Stimulated activated CD8-positive, alpha-beta memory T cell treated with anti-CD3 and anti-CD28 coated beads, Interleukin-15, amount 100 ng/mL, for 4 hours (primary cell): Measurements from ENCODE around the gene MSANTD1.

Experiments used
- DNase-seq, 2 donors: peaks; one replicate each; pipeline ENCODE4 v3.0.0-alpha.2; 2020; ENCODE audit warnings: low read depth in 2 of 2

MSANTD1 gene

GRCh38 chr4:3247399-3248177 lies 1.4 kb upstream of the MSANTD1 start:
- DNase-seq = no peak

DNA sequence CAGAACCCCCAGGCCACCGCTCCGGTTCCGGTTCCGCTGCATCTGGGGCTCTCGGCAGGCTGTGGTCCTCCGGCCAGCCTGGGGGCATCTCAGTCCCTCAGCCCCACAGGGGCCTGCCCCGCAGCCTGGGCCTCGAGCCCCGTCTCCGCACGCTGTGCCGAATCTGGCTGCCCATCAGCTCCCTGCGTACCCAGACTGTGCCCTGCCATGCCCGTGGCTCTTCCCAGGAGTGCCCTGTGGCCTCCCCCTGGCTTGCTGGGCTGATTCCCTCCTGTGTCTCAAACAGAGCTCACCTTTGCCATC lies 830 bp upstream of the MSANTD1 start:
- no peak for DNase-seq

GRCh38 chr4:3249711-3250437 lies 915 bp downstream of the MSANTD1 start:
- DNase-seq = no peak

- no peak for DNase-seq
These were observed 1.5 kb downstream of the MSANTD1 start for GRCh38 chr4:3250438-3250955.

- no peak for DNase-seq
These were observed 2.2 kb downstream of the MSANTD1 start for GRCh38 chr4:3250956-3251690.

DNA sequence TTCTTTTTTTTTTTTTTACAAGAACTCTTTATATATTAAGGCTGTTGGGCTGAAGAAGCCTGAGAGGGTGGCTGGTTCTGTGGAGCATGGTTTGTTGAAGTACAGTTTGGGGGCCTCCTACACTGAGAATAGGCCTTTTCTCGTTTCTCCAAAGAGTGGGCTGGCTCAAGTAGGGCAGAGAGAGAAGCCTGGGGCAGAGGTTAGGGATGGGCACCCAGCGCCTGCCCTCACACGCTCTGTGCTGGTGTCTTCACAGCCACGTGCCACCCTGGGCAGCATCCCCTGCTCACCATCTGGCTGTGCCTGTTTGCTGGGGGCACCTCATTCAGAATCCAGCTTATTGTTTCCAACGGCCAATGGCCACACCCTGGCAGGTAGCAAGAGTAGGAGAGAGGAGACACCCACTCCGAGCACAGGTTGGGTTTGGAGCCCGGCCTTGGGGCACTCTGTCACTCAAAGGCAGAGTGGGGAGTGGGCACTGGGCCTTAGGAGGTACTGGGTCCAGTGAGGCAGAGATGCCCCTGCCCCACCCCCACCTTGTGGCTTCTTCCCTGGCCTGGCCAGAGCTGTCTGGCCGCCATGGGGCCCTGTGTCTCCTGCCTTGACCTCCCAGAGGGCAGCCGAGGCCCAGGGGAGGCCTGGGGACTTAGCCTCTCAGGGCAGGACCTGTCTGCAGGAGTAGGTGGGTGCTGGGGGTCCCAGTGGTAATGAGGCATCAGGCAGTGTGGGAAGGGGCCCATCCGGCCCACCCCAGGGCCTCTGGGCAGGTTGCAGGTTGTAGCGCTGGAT lies 2.9 kb downstream of the MSANTD1 start:
- DNase-seq = no peak

DNA sequence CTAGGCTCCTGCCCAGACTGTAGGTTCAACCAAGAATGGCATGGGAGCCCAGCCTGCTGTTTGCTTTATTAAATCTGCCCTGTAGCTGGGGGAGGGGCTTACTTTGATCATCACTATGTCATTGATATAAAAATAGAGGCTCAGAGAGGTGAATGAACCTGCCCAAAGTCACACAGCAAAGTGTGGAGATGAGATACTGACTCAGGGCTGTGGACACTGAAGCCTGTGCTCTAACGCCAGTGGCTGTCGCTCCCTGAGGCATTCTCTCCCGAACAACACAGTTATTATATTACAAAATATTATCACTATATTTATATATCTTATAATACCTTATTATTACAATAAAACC lies 3.5 kb downstream of the MSANTD1 start:
- no peak for DNase-seq

GRCh38 chr4:3252831-3253641 lies 4.1 kb downstream of the MSANTD1 start:
- no peak for DNase-seq

GRCh38 chr4:3253808-3254207 lies 4.8 kb downstream of the MSANTD1 start:
- no peak for DNase-seq

- no peak for DNase-seq
These were observed 5.6 kb downstream of the MSANTD1 start for GRCh38 chr4:3254302-3255131.

- no peak for DNase-seq
These were observed 6.7 kb downstream of the MSANTD1 start for GRCh38 chr4:3255611-3256186.

DNA sequence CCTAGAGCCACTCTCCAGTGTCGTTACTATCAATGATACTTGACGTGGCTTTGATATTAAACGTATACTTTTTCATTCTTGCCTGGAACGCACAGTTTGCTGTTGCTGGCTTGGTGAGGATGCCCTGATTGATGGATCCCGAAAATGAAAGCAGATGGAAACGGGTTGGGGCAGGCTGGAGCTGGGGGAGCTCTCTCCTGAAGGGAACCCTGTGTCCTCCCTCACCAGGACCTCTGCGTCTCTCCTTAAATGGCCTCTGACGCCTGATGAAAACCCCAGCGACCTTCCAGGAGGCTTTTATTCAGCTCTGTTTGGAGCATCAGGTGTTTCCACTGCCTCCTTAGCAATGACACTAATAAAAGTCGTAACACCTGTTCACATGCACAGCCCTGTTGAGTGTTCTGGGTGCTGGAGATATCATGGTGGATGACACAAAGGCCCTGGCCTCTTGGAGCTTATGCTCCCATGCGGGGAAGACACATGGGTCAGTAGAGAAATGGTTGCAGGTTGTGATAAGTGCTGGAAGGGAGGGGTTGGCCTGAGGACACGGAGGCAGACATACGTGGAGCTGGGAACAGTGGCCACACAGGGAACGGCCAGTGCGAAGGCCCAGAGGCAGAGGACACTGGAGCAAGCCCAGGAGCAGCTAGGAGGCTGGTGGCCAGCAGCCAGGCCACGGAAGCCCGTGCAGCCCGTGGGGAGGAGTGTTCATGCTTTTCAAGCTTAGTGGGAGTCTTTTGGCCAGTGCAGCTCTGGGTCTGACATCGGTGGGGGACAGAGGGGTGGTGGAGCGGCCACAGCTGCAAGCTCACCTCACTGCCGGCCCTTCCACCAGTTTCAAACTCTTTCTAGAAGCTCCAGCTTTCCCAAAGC lies 7.5 kb downstream of the MSANTD1 start:
- no peak for DNase-seq

DNA sequence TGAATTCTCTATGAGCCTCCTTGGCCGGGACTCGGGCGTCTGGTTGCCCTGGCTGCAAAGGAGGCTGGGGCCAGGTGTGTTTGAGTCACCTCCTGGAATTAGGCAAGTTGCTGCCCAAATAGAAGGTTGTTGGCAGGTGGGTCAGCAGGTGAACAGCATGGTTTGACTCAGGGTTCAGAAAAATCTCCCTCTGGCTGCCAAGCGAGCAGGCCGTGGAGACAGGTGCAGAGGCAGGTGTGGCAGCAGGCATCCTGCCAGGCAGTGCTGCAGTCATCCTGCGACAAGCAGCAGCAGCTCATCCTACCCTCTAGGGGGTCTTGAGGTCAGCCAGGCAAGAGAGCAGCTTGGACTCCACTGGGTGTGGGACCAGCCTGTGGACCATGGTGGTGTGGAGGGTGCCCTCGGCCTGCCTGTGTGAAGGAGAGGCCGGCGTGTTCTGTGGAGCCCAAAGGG lies 8.2 kb downstream of the MSANTD1 start:
- DNase-seq = no peak

DNA sequence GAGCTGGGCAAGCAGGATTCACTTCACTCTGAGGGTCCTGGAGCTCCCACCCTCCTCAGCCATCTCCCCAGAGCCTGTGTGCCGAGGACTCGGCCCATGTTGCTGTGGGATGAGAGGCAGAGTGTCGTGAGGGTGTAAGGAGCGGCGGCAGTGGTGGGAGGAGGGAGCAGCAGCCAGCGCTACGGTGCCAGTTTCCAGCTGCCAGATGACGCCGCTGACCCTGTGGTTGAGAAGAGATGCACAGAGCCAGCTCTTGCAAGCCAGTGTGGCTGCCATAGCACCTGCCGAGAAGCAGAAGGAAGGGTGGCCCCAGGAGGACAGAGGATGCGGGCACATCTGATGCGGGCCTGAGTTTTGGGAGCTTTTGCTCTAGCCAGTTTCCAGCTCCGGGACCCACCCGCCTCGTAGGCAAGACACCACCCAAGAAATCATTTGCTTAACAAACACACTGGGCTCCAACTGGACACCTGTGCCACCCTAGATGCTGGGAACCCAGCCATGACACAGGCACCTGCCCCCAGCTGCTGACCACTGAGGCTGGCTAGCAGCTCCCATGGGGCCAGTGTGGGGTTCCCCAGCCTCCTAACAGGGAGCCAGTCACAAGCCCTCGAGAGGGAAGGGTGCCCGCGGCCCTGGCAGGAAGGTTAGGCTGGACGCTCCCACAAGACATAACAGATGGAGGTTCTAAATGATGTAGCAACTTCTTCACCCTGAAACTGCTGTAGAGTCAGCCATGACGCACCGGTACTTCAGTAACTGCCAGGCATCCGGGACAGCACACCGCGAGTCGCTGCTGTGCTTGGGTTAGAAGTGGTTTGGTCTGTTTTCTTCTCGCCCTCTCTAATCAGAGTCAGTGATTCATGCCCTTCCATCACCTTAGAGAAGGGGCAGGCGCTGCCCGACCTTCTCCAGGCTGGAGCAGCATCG lies 8.9 kb downstream of the MSANTD1 start:
- no peak for DNase-seq

GRCh38 chr4:3261411-3262207 lies 12.7 kb downstream of the MSANTD1 start:
- no peak for DNase-seq

- no peak for DNase-seq
These were observed 13.5 kb downstream of the MSANTD1 start for GRCh38 chr4:3262208-3263052.
